Heart right ventricle (tissue), 16 donors: Measurements from ENCODE around the gene HOXD9. TPM values are rescaled to one million over a fixed set of nuclear protein-coding genes. Genes with fewer than 3 reads are reported as not detected.

Experiments
- ATAC-seq, 8 donors: fragments of 200-7000 bp; cut with Tn5 transposase; one replicate each; pipeline ENCODE4 v1.9.1; 2020; ENCODE audit warnings: mild to moderate bottlenecking in 8 of 8, moderate library complexity in 8 of 8, moderate number of reproducible peaks in 1 of 8
- DNase-seq, 2 donors: peaks; one replicate each; pipeline ENCODE4 v3.0.0-alpha.2; 2020
- H3K27ac ChIP-seq, 10 donors: fragments of 200-600 bp; sonication (generic) in 2 of 10; one replicate each; pipeline versions ENCODE4 v1.5.0 to v1.8.0; 2020 to 2022; ENCODE audit warnings: mild to moderate bottlenecking in 3 of 10
- H3K27me3 ChIP-seq, 7 donors: fragments of 200-600 bp; one replicate each; pipeline ENCODE4 v1.8.0; 2021 to 2022; ENCODE audit warnings: mild to moderate bottlenecking in 2 of 7
- H3K36me3 ChIP-seq, 9 donors: fragments of 200-600 bp; sonication (generic) in 1 of 9; one replicate each; pipeline versions ENCODE4 v1.5.0 to v1.8.0; 2020 to 2022; ENCODE audit warnings: mild to moderate bottlenecking in 2 of 9
- H3K4me1 ChIP-seq, 9 donors: fragments of 200-600 bp; sonication (generic) in 1 of 9; one replicate each; pipeline versions ENCODE4 v1.5.0 to v1.8.0; 2020 to 2022; ENCODE audit warnings: mild to moderate bottlenecking in 4 of 9
- H3K4me3 ChIP-seq, 10 donors: fragments of 200-600 bp; sonication (generic) in 2 of 10; one replicate each; pipeline versions ENCODE4 v1.5.0 to v1.8.0; 2020 to 2022; ENCODE audit warnings: mild to moderate bottlenecking in 7 of 10, moderate library complexity in 2 of 10
- H3K9me3 ChIP-seq, 11 donors: fragments of 200-600 bp in 10 of 11; sonication (generic) in 2 of 11; one replicate each; pipeline versions ENCODE4 v1.5.0 to v1.8.0; 2013 to 2022; ENCODE audit warnings: mild to moderate bottlenecking in 2 of 11, control low read depth in 1 of 11, moderate library complexity in 1 of 11
- CTCF ChIP-seq, 9 donors: fragments of 200-600 bp; sonication (generic) in 2 of 9; IDR thresholded peaks; one replicate each; pipeline versions ENCODE4 v1.5.0 to v1.8.0; 2021 to 2022; ENCODE audit warnings: antibody characterized with exemption in 9 of 9, mild to moderate bottlenecking in 5 of 9, moderate library complexity in 1 of 9
- WGBS, 2 donors: extraction: QIAGEN DNeasy Blood & Tissue Kit; methylation state at CpG; one replicate each; pipeline ENCODE4 v1.1.7; 2013; ENCODE audit warnings: inconsistent platforms in 1 of 2; 5-methylcytosine and 5-hydroxymethylcytosine counted together
- intact Hi-C, 10 donors: fragments of 100-400 bp; cut with DNase I; formaldehyde crosslinking; loops; one replicate each; pipeline versions ENCODE4 v1.11.1 to v1.14.2; 2022
- polyA plus RNA-seq, 2 donors: library from polyadenylated mRNA; stranded (reverse); fragments of 200-250 nt; gene quantifications; one replicate each; pipeline ENCODE4 v1.2.3, GENCODE V29; 2013
- total RNA-seq, 10 donors: library from RNA; stranded (reverse); fragmentation: NEBNext Ultra II Directional in 3 of 10; extraction: Animal tissue kit (Norgen Biotek cat#: 25700) in 3 of 10; gene quantifications; one replicate each; pipeline versions ENCODE4 v1.2.1 to v1.2.4, GENCODE V29; 2021 to 2023
- donor health status: Arrhythmogenic right ventricular cardiomyopathy.
- donor health status: ischemic (EF 13 %, LVEDD 7.1; RV severe dilation, severe dysfunction).
- donor health status: healthy with polysubstance abuse.
- donor health status: DM: no; HTN: yes; CAD: no.
- donor health status: DM: no; HTN: no; CAD: no.
- donor health status: ischemic (EF 25% LVEDD 6.9; RV normal size, moderate dysfunction).
- donor health status: ischemic (EF 25% LVEDD 5.7; RV mildly dilated, moderate dysfunction).
- donor health status: healthy.
- donor health status: DM: yes; HTN: yes; CAD: no.
- donor health status: Ischemic cardiomyopathy.
- donor health status: ischemic (EF 35%, LVEDD 5.7; RV mildly dilated, moderate dysfunction).
- donor health status: nonischemic (EF 11% LVEDD 7.7; RV severe dilation, severe dysfunction).
- donor health status: DM: yes; HTN: yes; CAD: no.
- donor health status: PGD.
- donor health status: ischemic (EF 29% LVEDD 5.4; RV normal size, mild dysfunction).
- donor health status: nonischemic (EF 23%, LVEDD 6.1; RV moderate dilation, normal function).

Gene HOXD9
- total and polyA plus RNA-seq, 12 donors: 0.15 to 0.29 (median 0.22) TPM; not detected in 8

DNA sequence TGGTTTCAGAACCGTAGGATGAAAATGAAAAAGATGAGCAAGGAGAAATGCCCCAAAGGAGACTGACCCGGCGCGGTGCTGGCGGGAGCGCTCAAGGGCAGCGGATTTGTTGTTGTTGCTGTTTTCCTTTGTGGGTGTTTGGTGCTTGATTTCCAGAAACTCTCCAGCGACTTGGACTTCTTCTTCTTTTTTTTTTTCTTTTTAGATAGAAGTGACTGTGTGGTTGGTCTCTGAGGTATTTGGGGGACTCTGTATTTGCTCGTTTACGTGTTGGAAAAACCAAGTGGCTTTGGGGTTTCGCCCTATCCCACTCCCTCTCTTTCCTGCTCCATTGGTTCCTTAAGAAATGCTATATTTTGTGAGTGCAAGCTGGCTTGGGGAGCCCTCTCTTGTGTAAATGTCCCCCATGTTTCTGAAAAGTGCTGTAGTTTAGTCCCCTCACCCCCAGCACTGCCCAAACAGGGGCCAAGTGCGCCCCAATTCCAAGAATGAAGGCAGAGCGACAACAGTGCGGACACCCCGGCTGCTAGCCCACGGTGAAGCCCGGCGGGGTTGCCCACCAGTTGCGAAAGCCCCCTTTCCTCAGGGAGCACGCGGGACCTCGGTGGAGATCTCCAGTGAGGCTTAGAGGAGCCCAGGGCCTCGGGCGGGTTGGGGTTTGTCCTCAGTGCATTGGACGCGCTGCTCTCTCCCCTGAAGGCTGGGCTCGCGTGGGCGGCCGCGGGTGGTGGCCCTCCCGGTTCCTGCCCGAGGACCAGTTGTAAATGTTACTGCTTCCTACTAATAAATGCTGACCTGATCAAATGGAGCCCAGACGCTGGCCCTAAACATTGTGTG lies 1.8 kb downstream of the HOXD9 start:
- intact Hi-C loops: loop anchor here in 6 of 10 donors (5.0 to 10.0 kb wide), 3 partner anchors 690 to 1023 kb away; no protein-coding TSS in a partner anchor
- WGBS, 2 donors: 9 to 16% methylated on average over 34 of the region's 34 CpGs
- H3K27ac ChIP-seq: no peak overlapping the region
- ATAC-seq (no peak), DNase-seq (no peak)
- no peaks in the 10 kb centered on the region for H3K9me3 ChIP-seq
- no peaks in the 10 kb centered on the region for H3K36me3 ChIP-seq
- H3K4me3 ChIP-seq: no peak overlapping the region
- peaks cover 62 to 100% (median 99%) of the 10 kb centered on the region in 7 donors for H3K27me3 ChIP-seq
- peaks cover 0 to 38% (median 25%) of the 10 kb centered on the region in 9 donors for H3K4me1 ChIP-seq
- no peak for TF ChIP-seq CTCF (IDR thresholded peaks at IDR 0.05)

- no peak for ATAC-seq
- peaks cover 65 to 99% (median 97%) of the 10 kb centered on the region in 7 donors for H3K27me3 ChIP-seq
These were observed 2.6 kb downstream of the HOXD9 start for GRCh38 chr2:176124947-176125771.

GRCh38 chr2:176125772-176126054 lies 3.2 kb downstream of the HOXD9 start:
- ATAC-seq: no peak
- H3K4me1 ChIP-seq: peaks cover 0 to 48% (median 29%) of the 10 kb centered on the region in 9 donors
- TF ChIP-seq CTCF (IDR thresholded peaks at IDR 0.05): no peak

More at GRCh38 chr2:176124947-176125771, 2.6 kb downstream of the HOXD9 start:
- Histone ChIP-seq H3K9me3 (no peaks in the 10 kb centered on the region), H3K4me1 (peaks cover 0 to 43% (median 29%) of the 10 kb centered on the region in 9 donors), H3K36me3 (no peaks in the 10 kb centered on the region), H3K4me3 (no peak overlapping the region), H3K27ac (no peak overlapping the region)
- intact Hi-C loops: loop anchor here (5.0 to 10.0 kb wide), 8 partner anchors 427 to 1022 kb away; no protein-coding TSS in a partner anchor
- DNase-seq: no peak
- WGBS, 2 donors: 20 to 35% methylated on average over 9 of the region's 9 CpGs
- no peak for TF ChIP-seq CTCF (IDR thresholded peaks at IDR 0.05)

More at GRCh38 chr2:176125772-176126054, 3.2 kb downstream of the HOXD9 start:
- 24 to 34% methylated on average over 6 of the region's 6 CpGs for WGBS, 2 donors
- Histone ChIP-seq H3K27me3 (peaks cover 65 to 99% (median 97%) of the 10 kb centered on the region in 7 donors), H3K27ac (no peak overlapping the region), H3K4me3 (no peak overlapping the region), H3K9me3 (no peaks in the 10 kb centered on the region), H3K36me3 (no peaks in the 10 kb centered on the region)
- DNase-seq: no peak
- intact Hi-C loops: loop anchor here (2.0 to 10.0 kb wide), 10 partner anchors 427 to 1022 kb away; no protein-coding TSS in a partner anchor
